Fibroblast of lung (primary cell): ENCODE measurements around the gene CD36. TPM values are rescaled to one million over a fixed set of nuclear protein-coding genes. Genes with fewer than 3 reads are reported as not detected.

ENCODE experiments used
- DNase-seq, 2 donors: peaks; one replicate each; pipeline versions ENCODE4 v3.0.0 to v3.0.0-alpha.2; 2010; ENCODE audit warnings: low read depth in 2 of 2
- H2AFZ ChIP-seq: 2 replicates; pipeline ENCODE4 v1.5.1; 2012; ENCODE audit warnings: low read length, control low read depth, inconsistent platforms
- H3K27ac ChIP-seq: 2 replicates; pipeline ENCODE4 v1.5.1; 2011; ENCODE audit warnings: low read length, control low read depth; ENCODE audit not compliant: insufficient read depth
- H3K27me3 ChIP-seq: 2 replicates; pipeline ENCODE4 v1.5.1; 2011; ENCODE audit warnings: mild to moderate bottlenecking, low read length; ENCODE audit not compliant: control insufficient read depth, insufficient read depth
- H3K36me3 ChIP-seq: 2 replicates; pipeline ENCODE4 v1.5.1; 2011; ENCODE audit warnings: low read length; ENCODE audit not compliant: control insufficient read depth, insufficient read depth
- H3K4me1 ChIP-seq: 2 replicates; pipeline ENCODE4 v1.5.1; 2011; ENCODE audit warnings: low read length; ENCODE audit not compliant: control insufficient read depth, insufficient read depth; ENCODE audit errors: extremely low read depth
- H3K4me2 ChIP-seq: 2 replicates; pipeline ENCODE4 v1.5.1; 2011; ENCODE audit warnings: low read length, control low read depth; ENCODE audit not compliant: insufficient read depth; ENCODE audit errors: extremely low read depth
- H3K4me3 ChIP-seq, 4 experiments: fragments of 200-600 bp in 1 of 4; sonication (generic) in 1 of 4; replicated peaks in 1 of 4; 2 replicates each; pipeline ENCODE4 v1.5.1; 2011 to 2016; ENCODE audit warnings: low read length in 4 of 4, low read depth in 3 of 4, mild to moderate bottlenecking in 3 of 4, control low read depth in 2 of 4, inconsistent platforms in 1 of 4, mixed read lengths in 1 of 4; ENCODE audit not compliant: insufficient read depth in 1 of 4; ENCODE audit errors: control extremely low read depth in 1 of 4
- H3K79me2 ChIP-seq: 2 replicates; pipeline ENCODE4 v1.5.1; 2012; ENCODE audit warnings: mild to moderate bottlenecking, low read length, inconsistent platforms; ENCODE audit not compliant: control insufficient read depth, insufficient read depth
- H3K9ac ChIP-seq: 2 replicates; pipeline ENCODE4 v1.5.1; 2011; ENCODE audit warnings: mild to moderate bottlenecking, low read length, control low read depth; ENCODE audit not compliant: insufficient read depth
- H3K9me3 ChIP-seq: 2 replicates; pipeline ENCODE4 v1.5.1; 2012; ENCODE audit warnings: low read depth, low read length; ENCODE audit not compliant: control insufficient read depth, insufficient read depth
- H4K20me1 ChIP-seq: 2 replicates; pipeline ENCODE4 v1.5.1; 2011; ENCODE audit warnings: low read length; ENCODE audit not compliant: control insufficient read depth, insufficient read depth; ENCODE audit errors: extremely low read depth
- EZH2 ChIP-seq: IDR thresholded peaks from 2 replicates; pipeline ENCODE4 v1.5.1; 2012; ENCODE audit warnings: low read length, control low read depth, mild to moderate bottlenecking; ENCODE audit errors: missing control alignments
- polyA plus RNA-seq, 2 donors: library from polyadenylated mRNA; depleted of rRNA in 1 of 2; stranded (reverse) in 1 of 2; unstranded in 1 of 2; fragments of >200 nt; gene quantifications; 2 replicates each; pipeline ENCODE4 v1.2.1, GENCODE V29; 2011 to 2012; ENCODE audit warnings: missing spikeins in 1 of 2
- total RNA-seq: library from RNA; depleted of rRNA; stranded (reverse); fragments of >200 nt; gene quantifications from 2 replicates; pipeline ENCODE4 v1.2.1, GENCODE V29; 2014
- TF ChIP-seq, protein P1 (sequence below), 2 donors: IDR thresholded peaks in 1 of 2; conservative IDR thresholded peaks in 1 of 2; 1 replicate in 1 of 2; 2 replicates in 1 of 2; pipeline ENCODE4 v1.5.1; 2011 to 2012; ENCODE audit warnings: low read length in 2 of 2, control low read depth in 1 of 2, inconsistent platforms in 1 of 2, low read depth in 1 of 2, mild to moderate bottlenecking in 1 of 2

CD36 gene
- total and polyA plus RNA-seq, 2 donors (not counting 1 experiment from before 2014, with no cell fraction given) = 41.0 to 102 TPM

DNA sequence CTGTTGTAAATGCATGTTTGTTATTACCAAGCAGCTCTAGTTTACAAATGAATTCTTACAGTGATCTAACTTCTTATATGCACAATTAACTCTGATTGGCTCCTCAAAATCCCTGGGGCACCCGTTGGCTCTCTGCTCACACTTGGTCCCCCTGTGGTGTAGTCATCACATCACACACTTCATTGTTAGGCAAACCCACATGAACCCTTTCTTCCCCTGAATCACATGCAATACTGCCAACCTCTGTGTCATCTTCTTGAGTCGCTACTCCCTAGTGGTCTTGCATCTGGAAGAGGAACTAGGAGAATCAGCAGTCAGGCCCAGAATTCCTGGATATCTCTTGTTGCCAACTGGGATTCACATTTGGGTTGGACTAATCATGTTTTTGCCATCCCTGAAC is 73.1 kb downstream of the CD36 start:
- no peak overlapping the region for H3K4me2 ChIP-seq
- no peak overlapping the region for H3K4me3 ChIP-seq
- H3K27me3 ChIP-seq = no peaks in the 10 kb centered on the region
- H3K9me3 ChIP-seq = no peaks in the 10 kb centered on the region
- peak; percentile 23 to 63 for DNase-seq
- H3K79me2 ChIP-seq = no peaks in the 10 kb centered on the region
- TF ChIP-seq, protein P1, sequence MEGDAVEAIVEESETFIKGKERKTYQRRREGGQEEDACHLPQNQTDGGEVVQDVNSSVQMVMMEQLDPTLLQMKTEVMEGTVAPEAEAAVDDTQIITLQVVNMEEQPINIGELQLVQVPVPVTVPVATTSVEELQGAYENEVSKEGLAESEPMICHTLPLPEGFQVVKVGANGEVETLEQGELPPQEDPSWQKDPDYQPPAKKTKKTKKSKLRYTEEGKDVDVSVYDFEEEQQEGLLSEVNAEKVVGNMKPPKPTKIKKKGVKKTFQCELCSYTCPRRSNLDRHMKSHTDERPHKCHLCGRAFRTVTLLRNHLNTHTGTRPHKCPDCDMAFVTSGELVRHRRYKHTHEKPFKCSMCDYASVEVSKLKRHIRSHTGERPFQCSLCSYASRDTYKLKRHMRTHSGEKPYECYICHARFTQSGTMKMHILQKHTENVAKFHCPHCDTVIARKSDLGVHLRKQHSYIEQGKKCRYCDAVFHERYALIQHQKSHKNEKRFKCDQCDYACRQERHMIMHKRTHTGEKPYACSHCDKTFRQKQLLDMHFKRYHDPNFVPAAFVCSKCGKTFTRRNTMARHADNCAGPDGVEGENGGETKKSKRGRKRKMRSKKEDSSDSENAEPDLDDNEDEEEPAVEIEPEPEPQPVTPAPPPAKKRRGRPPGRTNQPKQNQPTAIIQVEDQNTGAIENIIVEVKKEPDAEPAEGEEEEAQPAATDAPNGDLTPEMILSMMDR (conservative IDR thresholded peaks at IDR 0.05 in 1 of 2, IDR thresholded peaks at IDR 0.05 in 1 of 2; ENCODE audit: low read depth in 1 of 2, low read length in 2 of 2) = no peak
- no peak for TF ChIP-seq EZH2
- H3K9ac ChIP-seq = no peak overlapping the region
- H3K4me1 ChIP-seq = peaks cover 8% of the 10 kb centered on the region
- no peaks in the 10 kb centered on the region for H4K20me1 ChIP-seq
- H2AFZ ChIP-seq = peak overlapping the region; percentile 65
- H3K36me3 ChIP-seq = no peaks in the 10 kb centered on the region
- H3K27ac ChIP-seq = no peak overlapping the region

DNA sequence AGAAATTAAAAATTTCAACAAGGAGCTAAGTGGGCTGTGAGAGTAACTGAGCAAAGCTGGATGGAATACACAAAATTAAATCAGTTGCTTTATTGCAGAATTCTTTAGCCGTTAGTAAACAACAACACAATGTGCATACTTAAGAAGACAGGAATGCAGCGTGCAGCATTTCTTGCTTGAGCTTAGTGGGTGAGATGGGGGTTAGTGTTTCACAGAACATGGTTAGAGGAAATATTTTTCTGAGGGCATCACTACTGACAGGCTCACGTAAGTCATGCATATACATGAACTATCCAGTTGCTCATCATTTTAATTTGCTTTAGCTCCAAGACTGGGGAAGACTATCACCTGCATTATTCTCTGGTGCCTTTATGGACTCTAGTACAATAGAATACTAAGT is 80.8 kb downstream of the CD36 start:
- TF ChIP-seq, protein P1 (conservative IDR thresholded peaks at IDR 0.05 in 1 of 2, IDR thresholded peaks at IDR 0.05 in 1 of 2; ENCODE audit: low read depth in 1 of 2, low read length in 2 of 2) = no peak
- TF ChIP-seq EZH2 = no peak
- DNase-seq = peak; percentile 14 to 85
- Histone ChIP-seq H3K36me3 (no peaks in the 10 kb centered on the region), H3K9me3 (no peaks in the 10 kb centered on the region), H3K4me3 (no peak overlapping the region), H3K4me2 (no peak overlapping the region), H3K27ac (no peak overlapping the region), H3K4me1 (peaks cover 24% of the 10 kb centered on the region), H3K9ac (no peak overlapping the region), H3K79me2 (no peaks in the 10 kb centered on the region), H4K20me1 (no peaks in the 10 kb centered on the region), H2AFZ (no peak overlapping the region), H3K27me3 (no peaks in the 10 kb centered on the region)

DNA sequence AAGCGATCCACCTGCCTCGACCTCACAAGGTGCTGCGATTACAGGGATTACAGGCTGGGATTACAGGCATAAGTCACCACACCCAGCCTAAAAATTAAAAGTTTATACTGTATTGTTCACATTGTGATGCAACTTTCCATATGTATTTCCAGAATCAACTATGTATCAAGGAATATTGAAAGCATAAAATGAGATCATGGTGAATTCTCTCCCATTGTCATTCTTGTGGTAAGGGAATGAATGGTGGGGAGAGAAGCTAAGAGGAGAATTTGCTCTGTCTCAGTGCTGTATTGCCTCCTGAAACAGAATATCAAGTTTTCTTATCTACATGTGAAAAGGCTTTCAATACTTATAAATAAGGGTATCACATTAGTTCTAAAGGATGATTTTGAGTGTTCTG is 81.7 kb downstream of the CD36 start:
- H3K4me2 ChIP-seq = no peak overlapping the region
- H3K4me1 ChIP-seq = peaks cover 31% of the 10 kb centered on the region
- H3K9me3 ChIP-seq = no peaks in the 10 kb centered on the region
- no peak overlapping the region for H2AFZ ChIP-seq
- no peak overlapping the region for H3K27ac ChIP-seq
- TF ChIP-seq EZH2 = no peak
- TF ChIP-seq, protein P1 (conservative IDR thresholded peaks at IDR 0.05 in 1 of 2, IDR thresholded peaks at IDR 0.05 in 1 of 2; ENCODE audit: low read depth in 1 of 2, low read length in 2 of 2) = no peak
- H4K20me1 ChIP-seq = no peaks in the 10 kb centered on the region
- H3K4me3 ChIP-seq = no peak overlapping the region
- H3K27me3 ChIP-seq = no peaks in the 10 kb centered on the region
- no peaks in the 10 kb centered on the region for H3K36me3 ChIP-seq
- no peaks in the 10 kb centered on the region for H3K79me2 ChIP-seq
- H3K9ac ChIP-seq = no peak overlapping the region
- no peak for DNase-seq
